Esophagus squamous epithelium (tissue), 5 donors: Measurements from ENCODE around the gene MYG1. TPM values are rescaled to one million over a fixed set of nuclear protein-coding genes. Genes with fewer than 3 reads are reported as not detected.

Source experiments
- DNase-seq: peaks from one replicate; lab custom pipeline; 2025; lab: John Stamatoyannopoulos, UW
- H3K27ac ChIP-seq, 4 donors: fragments of 200-600 bp; sonication (generic); one replicate each; pipeline ENCODE4 v1.5.1; 2016 to 2019; ENCODE audit warnings: mild to moderate bottlenecking in 1 of 4
- H3K27me3 ChIP-seq, 4 donors: fragments of 200-600 bp; sonication (generic); 1 replicate in 3 of 4; 2 replicates in 1 of 4; pipeline versions ENCODE4 v1.5.1 to v1.6.0; 2017 to 2021; ENCODE audit warnings: antibody characterized with exemption in 1 of 4
- H3K36me3 ChIP-seq, 3 donors: fragments of 200-600 bp; sonication (generic); one replicate each; pipeline ENCODE4 v1.5.1; 2016 to 2019
- H3K4me1 ChIP-seq, 3 donors: fragments of 200-600 bp; sonication (generic); one replicate each; pipeline ENCODE4 v1.5.1; 2017 to 2019
- H3K4me3 ChIP-seq, 4 donors: fragments of 200-600 bp; sonication (generic); 1 replicate in 3 of 4; 2 replicates in 1 of 4; pipeline ENCODE4 v1.5.1; 2016 to 2019; ENCODE audit warnings: mild to moderate bottlenecking in 2 of 4, moderate library complexity in 1 of 4
- H3K9me3 ChIP-seq, 3 donors: fragments of 200-600 bp; sonication (generic); one replicate each; pipeline ENCODE4 v1.5.1; 2016 to 2019
- POLR2A ChIP-seq, 4 donors: fragments of 450-650 bp; IDR thresholded peaks; one replicate each; pipeline ENCODE4 v1.6.1; 2017; ENCODE audit warnings: antibody characterized with exemption in 4 of 4, mild to moderate bottlenecking in 4 of 4, moderate library complexity in 3 of 4
- WGBS, 2 donors: methylation state at CpG; one replicate each; pipeline ENCODE4 v1.1.5; 2018; 5-methylcytosine and 5-hydroxymethylcytosine counted together
- intact Hi-C: fragments of 100-400 bp; cut with DNase I; formaldehyde crosslinking; loops from one replicate; pipeline ENCODE4 v1.15.0; 2022
- total RNA-seq, 4 donors: library from RNA; depleted of rRNA; stranded (reverse); fragments of >200 nt; gene quantifications; one replicate each; pipeline ENCODE4 v1.1.0, GENCODE V29; 2016
- TF ChIP-seq, protein P1 (sequence below), 6 experiments: fragments of 450-650 bp in 4 of 6; fragments of 200-600 bp in 2 of 6; sonication (generic) in 2 of 6; IDR thresholded peaks; one replicate each; pipeline ENCODE4 v1.5.1; 2016 to 2019; ENCODE audit warnings: antibody characterized with exemption in 6 of 6, mild to moderate bottlenecking in 4 of 6, moderate library complexity in 4 of 6
- donor health status: DM: yes; HTN: yes; CAD: no.

The MYG1 gene
- total RNA-seq, 4 donors from 2014 or later, result 25.2 to 33.2 (median 28.3) TPM

DNA sequence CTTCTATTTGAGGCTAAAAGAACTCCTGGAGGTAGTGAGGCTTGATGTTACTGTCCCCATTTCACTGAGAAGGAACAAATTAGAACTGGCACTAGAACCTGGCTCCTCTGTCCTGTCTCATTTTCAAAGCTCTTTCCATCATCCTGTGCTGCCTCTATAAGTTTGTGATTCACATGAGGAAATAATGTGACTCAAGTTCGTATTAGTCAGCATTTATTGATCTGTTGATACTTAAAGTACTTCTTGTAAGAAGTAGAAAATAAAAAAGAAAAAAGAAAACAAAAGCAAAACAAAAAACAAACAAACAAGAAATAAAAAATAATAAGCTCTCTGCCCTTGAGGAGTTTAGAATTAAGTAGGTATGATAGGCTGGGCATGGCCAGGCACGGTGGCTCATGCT lies 33.7 kb upstream of the MYG1 start:
- Histone ChIP-seq H3K4me3 (no peak overlapping the region), H3K36me3 (no peaks in the 10 kb centered on the region), H3K9me3 (no peaks in the 10 kb centered on the region), H3K4me1 (peaks cover 10 to 36% (median 11%) of the 10 kb centered on the region in 3 donors), H3K27ac (peak overlapping the region in 1 of 4 donors; percentile 44), H3K27me3 (no peaks in the 10 kb centered on the region)
- intact Hi-C loops, result no loop called here
- no peak for DNase-seq
- WGBS, 2 donors, result 64 to 66% methylated on average over 2 of the region's 2 CpGs
- TF ChIP-seq, protein P1, sequence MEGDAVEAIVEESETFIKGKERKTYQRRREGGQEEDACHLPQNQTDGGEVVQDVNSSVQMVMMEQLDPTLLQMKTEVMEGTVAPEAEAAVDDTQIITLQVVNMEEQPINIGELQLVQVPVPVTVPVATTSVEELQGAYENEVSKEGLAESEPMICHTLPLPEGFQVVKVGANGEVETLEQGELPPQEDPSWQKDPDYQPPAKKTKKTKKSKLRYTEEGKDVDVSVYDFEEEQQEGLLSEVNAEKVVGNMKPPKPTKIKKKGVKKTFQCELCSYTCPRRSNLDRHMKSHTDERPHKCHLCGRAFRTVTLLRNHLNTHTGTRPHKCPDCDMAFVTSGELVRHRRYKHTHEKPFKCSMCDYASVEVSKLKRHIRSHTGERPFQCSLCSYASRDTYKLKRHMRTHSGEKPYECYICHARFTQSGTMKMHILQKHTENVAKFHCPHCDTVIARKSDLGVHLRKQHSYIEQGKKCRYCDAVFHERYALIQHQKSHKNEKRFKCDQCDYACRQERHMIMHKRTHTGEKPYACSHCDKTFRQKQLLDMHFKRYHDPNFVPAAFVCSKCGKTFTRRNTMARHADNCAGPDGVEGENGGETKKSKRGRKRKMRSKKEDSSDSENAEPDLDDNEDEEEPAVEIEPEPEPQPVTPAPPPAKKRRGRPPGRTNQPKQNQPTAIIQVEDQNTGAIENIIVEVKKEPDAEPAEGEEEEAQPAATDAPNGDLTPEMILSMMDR (IDR thresholded peaks at IDR 0.05), result no peak
- TF ChIP-seq POLR2A (IDR thresholded peaks at IDR 0.05), result no peak

DNA sequence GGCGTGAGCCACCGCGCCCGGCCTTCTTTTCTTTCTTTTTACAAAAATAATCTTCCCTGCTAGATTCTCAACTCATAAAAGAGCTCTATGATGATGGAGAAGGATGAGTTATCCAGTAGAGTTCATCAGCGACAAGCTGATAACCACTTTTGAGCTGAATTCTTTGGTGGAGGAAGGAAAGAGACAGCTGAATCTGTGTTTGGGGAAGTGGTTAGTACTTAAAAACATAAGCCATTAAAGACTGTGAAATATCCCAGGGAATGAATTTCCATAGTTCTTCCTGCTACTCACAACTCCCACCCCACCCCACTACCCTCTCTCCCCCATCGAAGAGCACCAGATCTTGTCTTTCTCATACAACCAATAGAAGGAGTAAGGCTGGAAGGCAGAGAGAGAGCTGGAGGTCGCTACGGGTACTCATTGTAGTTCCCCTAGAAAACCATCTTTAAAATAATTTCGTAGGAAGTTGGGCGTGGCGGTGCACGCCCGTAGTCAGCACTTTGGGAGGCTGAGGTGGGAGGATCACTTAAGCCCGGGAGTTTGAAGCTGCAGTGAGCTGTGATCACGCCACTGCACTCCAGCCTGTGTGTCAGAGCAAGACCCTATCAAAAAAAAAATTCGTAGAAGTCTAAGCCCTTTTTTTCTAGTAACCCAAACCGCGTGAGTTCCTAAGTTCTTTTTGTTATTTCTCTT lies 32.0 kb upstream of the MYG1 start:
- H3K4me1 ChIP-seq, result peaks cover 10 to 37% (median 11%) of the 10 kb centered on the region in 3 donors
- DNase-seq, result no peak
- 36 to 40% methylated on average over 18 of the region's 18 CpGs for WGBS, 2 donors
- peak overlapping the region in 3 of 4 donors; percentile 72 to 85 (median 73) for H3K27ac ChIP-seq
- intact Hi-C loops, result no loop called here
- TF ChIP-seq, protein P1 (IDR thresholded peaks at IDR 0.05), result no peak
- H3K4me3 ChIP-seq, result peak overlapping the region; percentile 51 to 83 (median 60)
- H3K36me3 ChIP-seq, result no peaks in the 10 kb centered on the region
- H3K9me3 ChIP-seq, result no peaks in the 10 kb centered on the region
- H3K27me3 ChIP-seq, result no peaks in the 10 kb centered on the region

DNA sequence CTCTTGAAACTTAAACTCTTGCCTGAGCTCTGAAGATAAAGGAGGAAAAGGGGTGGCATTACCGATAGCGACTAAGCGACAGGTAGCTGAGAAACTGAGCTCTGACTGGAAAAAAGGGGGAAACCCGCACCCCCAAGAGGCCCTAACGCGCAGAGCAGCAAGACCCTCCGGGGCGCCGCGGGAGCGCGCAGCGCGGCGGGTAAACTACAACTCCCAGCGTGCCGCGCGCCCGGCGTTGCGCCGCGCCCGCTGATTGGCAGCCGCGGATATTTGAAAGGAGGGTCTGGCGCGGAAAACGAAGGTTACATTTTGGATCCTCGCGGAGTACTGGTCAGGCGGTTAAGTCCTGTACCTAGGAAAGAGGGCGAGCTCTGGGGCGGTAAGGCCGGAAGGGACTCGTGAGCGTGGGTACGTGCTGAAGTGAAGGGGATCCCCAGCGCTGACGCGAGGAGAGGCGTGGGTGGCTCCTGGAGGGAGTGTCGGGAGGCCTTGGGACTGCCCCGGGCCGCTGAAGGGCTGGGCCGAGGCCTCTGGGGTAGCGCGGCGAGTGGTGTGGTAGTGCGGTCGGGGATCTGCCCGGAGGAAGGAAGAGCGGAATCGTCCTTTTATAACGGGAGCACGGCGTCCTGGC lies 31.4 kb upstream of the MYG1 start, which contains the start of gene ESPL1:
ESPL1 (plus strand) TSS at position 301 of the 631 bp plus-strand sequence. CDS start 468 bp downstream, outside the sequence.
- Histone ChIP-seq H3K9me3 (no peaks in the 10 kb centered on the region), H3K27ac (peak within 1 kb of the TSS; percentile 44 to 85 (median 72)), H3K4me1 (peaks cover 10 to 39% (median 11%) of the 10 kb centered on the region in 3 donors), H3K4me3 (peak within 1 kb of the TSS; percentile 51 to 83 (median 60)), H3K27me3 (no peaks in the 10 kb centered on the region), H3K36me3 (no peaks in the 10 kb centered on the region)
- intact Hi-C loops, result no loop called here
- TF ChIP-seq, protein P1 (IDR thresholded peaks at IDR 0.05), result peak in 4 of 6 experiments; percentile 31 to 48 (median 36)
- TF ChIP-seq POLR2A (IDR thresholded peaks at IDR 0.05), result no peak
- 0 to 1% methylated on average over 40 to 52 of the region's 58 CpGs for WGBS, 2 donors
- no peak for DNase-seq

DNA sequence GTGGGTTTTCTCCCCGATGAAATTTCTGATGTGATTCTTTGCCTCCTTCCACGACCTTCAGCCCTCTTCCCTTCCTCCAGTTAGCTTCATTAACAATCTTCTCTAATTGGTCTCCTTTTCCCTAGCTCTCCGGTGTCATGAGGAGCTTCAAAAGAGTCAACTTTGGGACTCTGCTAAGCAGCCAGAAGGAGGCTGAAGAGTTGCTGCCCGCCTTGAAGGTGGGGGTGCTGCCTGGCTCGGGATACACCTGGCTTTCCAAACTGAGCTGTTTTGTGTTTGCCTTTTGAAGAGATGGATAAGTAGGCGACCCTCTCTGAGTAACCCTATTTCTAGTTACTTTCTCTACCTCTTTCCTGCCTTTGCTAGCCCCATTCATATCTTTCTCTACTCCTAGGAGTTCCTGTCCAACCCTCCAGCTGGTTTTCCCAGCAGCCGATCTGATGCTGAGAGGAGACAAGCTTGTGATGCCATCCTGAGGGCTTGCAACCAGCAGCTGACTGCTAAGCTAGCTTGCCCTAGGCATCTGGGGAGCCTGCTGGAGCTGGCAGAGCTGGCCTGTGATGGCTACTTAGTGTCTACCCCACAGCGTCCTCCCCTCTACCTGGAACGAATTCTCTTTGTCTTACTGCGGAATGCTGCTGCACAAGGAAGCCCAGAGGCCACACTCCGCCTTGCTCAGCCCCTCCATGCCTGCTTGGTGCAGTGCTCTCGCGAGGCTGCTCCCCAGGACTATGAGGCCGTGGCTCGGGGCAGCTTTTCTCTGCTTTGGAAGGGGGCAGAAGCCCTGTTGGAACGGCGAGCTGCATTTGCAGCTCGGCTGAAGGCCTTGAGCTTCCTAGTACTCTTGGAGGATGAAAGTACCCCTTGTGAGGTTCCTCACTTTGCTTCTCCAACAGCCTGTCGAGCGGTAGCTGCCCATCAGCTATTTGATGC lies 30.6 kb upstream of the MYG1 start:
- Histone ChIP-seq H3K4me1 (peaks cover 10 to 47% (median 11%) of the 10 kb centered on the region in 3 donors), H3K4me3 (peak overlapping the region; percentile 51 to 83 (median 60)), H3K36me3 (no peaks in the 10 kb centered on the region), H3K27ac (peak overlapping the region; percentile 44 to 85 (median 72)), H3K9me3 (no peaks in the 10 kb centered on the region), H3K27me3 (no peaks in the 10 kb centered on the region)
- intact Hi-C loops, result no loop called here
- no peak for TF ChIP-seq POLR2A (IDR thresholded peaks at IDR 0.05)
- TF ChIP-seq, protein P1 (IDR thresholded peaks at IDR 0.05), result no peak
- WGBS, 2 donors, result 25 to 29% methylated on average over 9 to 10 of the region's 20 CpGs
- DNase-seq, result no peak
